ENCODE measurements around the gene FOXP4. TPM values are rescaled to one million over a fixed set of nuclear protein-coding genes. Genes with fewer than 3 reads are reported as not detected.

The FOXP4 gene
- total and polyA plus RNA-seq, 7 donors = 4.1 to 19.5 (median 12.7) TPM

GRCh38 chr6:41602864-41603608 is 56.9 kb downstream of the FOXP4 start:
- peak in 1 of 4 donors; percentile 9 for TF ChIP-seq POLR2AphosphoS5 (IDR thresholded peaks at IDR 0.05)
- TF ChIP-seq, protein P1, sequence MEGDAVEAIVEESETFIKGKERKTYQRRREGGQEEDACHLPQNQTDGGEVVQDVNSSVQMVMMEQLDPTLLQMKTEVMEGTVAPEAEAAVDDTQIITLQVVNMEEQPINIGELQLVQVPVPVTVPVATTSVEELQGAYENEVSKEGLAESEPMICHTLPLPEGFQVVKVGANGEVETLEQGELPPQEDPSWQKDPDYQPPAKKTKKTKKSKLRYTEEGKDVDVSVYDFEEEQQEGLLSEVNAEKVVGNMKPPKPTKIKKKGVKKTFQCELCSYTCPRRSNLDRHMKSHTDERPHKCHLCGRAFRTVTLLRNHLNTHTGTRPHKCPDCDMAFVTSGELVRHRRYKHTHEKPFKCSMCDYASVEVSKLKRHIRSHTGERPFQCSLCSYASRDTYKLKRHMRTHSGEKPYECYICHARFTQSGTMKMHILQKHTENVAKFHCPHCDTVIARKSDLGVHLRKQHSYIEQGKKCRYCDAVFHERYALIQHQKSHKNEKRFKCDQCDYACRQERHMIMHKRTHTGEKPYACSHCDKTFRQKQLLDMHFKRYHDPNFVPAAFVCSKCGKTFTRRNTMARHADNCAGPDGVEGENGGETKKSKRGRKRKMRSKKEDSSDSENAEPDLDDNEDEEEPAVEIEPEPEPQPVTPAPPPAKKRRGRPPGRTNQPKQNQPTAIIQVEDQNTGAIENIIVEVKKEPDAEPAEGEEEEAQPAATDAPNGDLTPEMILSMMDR (IDR thresholded peaks at IDR 0.05) = peak; percentile 81 to 92 (median 86)
- TF ChIP-seq EP300 (IDR thresholded peaks at IDR 0.05) = no peak
- TF ChIP-seq POLR2A (IDR thresholded peaks at IDR 0.05) = no peak
- WGBS, 2 donors = 3 to 5% methylated on average over 20 of the region's 20 CpGs
- Histone ChIP-seq H3K36me3 (peaks cover 0 to 14% (median 4%) of the 10 kb centered on the region in 4 donors), H3K27me3 (no peaks in the 10 kb centered on the region), H3K27ac (peak overlapping the region; percentile 18 to 81 (median 66)), H3K4me3 (peak overlapping the region in 3 of 4 donors; percentile 6 to 33 (median 10)), H3K9me3 (no peaks in the 10 kb centered on the region), H3K4me1 (peaks cover 0 to 21% (median 15%) of the 10 kb centered on the region in 4 donors)
- intact Hi-C loops (cut with DNase I) = loop anchor here (1.0 to 5.0 kb wide), 2 partner anchors 80 to 174 kb away; partner anchors contain the start of gene FRS3
- peak; percentile 91 for DNase-seq

GRCh38 chr6:41604006-41604405 is 57.8 kb downstream of the FOXP4 start:
- Histone ChIP-seq H3K9me3 (no peaks in the 10 kb centered on the region), H3K36me3 (peaks cover 0 to 7% (median 3%) of the 10 kb centered on the region in 4 donors), H3K4me3 (no peak overlapping the region), H3K27ac (no peak overlapping the region), H3K4me1 (peaks cover 0 to 21% (median 15%) of the 10 kb centered on the region in 4 donors), H3K27me3 (no peaks in the 10 kb centered on the region)
- 75 to 86% methylated on average over 5 of the region's 5 CpGs for WGBS, 2 donors
- peak; percentile 41 for DNase-seq
- TF ChIP-seq POLR2A (IDR thresholded peaks at IDR 0.05) = no peak
- no peak for TF ChIP-seq EP300 (IDR thresholded peaks at IDR 0.05)
- no peak for TF ChIP-seq POLR2AphosphoS5 (IDR thresholded peaks at IDR 0.05)
- TF ChIP-seq, protein P1 (IDR thresholded peaks at IDR 0.05) = no peak
- intact Hi-C loops (cut with DNase I) = loop anchor here (5.0 kb wide), 1 partner anchor 173 kb away; the partner anchor contains the start of gene FRS3

DNA sequence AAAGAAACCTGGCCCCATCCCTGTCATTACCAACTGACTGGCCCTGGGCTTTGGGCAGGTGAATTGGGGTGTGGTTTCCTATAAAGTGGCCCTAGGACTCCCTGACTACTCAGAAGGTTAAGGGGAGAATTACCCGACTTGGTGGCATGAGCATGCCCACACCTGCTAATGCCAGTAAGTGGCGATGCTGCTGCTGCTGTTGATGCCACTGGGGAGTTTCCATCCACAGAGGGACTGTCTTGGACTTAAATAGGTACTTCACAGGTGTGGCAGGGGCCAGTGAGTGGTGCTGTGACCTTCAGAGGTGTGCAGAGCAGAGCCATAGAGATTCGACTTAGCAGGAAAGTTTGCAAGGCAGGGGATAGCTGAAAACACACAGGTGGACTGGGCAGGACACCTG is 59.5 kb downstream of the FOXP4 start:
- Histone ChIP-seq H3K27ac (no peak overlapping the region), H3K4me1 (peaks cover 0 to 21% (median 15%) of the 10 kb centered on the region in 4 donors), H3K9me3 (no peaks in the 10 kb centered on the region), H3K36me3 (no peaks in the 10 kb centered on the region), H3K4me3 (no peak overlapping the region), H3K27me3 (no peaks in the 10 kb centered on the region)
- intact Hi-C loops (cut with DNase I) = no loop called here
- 45 to 70% methylated on average over 3 of the region's 3 CpGs for WGBS, 2 donors
- TF ChIP-seq POLR2A (IDR thresholded peaks at IDR 0.05) = no peak
- TF ChIP-seq POLR2AphosphoS5 (IDR thresholded peaks at IDR 0.05) = no peak
- no peak for TF ChIP-seq EP300 (IDR thresholded peaks at IDR 0.05)
- TF ChIP-seq, protein P1 (IDR thresholded peaks at IDR 0.05) = no peak
- DNase-seq = no peak

DNA sequence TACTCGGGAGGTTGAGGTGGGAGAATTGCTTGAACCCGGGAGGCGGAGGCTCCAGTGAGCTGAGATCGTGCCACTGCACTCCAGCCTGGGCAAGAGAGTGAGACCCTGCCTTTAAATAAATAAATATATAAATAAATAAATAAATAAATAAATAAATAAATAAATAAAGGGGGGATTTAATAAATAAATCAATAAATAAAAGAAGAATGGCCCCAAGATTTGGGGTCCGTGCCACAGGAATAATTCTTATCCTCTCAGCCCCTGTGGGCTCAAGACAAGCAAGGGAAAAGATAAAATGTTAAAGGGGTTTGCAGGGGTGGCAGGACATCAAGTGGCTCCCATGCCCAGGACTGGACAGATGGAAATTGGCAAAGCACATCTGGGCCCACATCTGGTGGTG is 60.9 kb downstream of the FOXP4 start:
- Histone ChIP-seq H3K9me3 (no peaks in the 10 kb centered on the region), H3K4me3 (no peak overlapping the region), H3K27me3 (no peaks in the 10 kb centered on the region), H3K4me1 (peaks cover 0 to 15% (median 11%) of the 10 kb centered on the region in 4 donors), H3K36me3 (no peaks in the 10 kb centered on the region), H3K27ac (no peak overlapping the region)
- 92 to 93% methylated on average over 5 of the region's 5 CpGs for WGBS, 2 donors
- intact Hi-C loops (cut with DNase I) = no loop called here
- TF ChIP-seq, protein P1 (IDR thresholded peaks at IDR 0.05) = no peak
- TF ChIP-seq EP300 (IDR thresholded peaks at IDR 0.05) (no peak), POLR2AphosphoS5 (IDR thresholded peaks at IDR 0.05) (no peak), POLR2A (IDR thresholded peaks at IDR 0.05) (no peak)
- DNase-seq = no peak

All from sigmoid colon (tissue), 7 donors.